Astrocyte (in vitro differentiated cells and primary cell): ENCODE data around the gene INSC. TPM values are rescaled to one million over a fixed set of nuclear protein-coding genes. Genes with fewer than 3 reads are reported as not detected.

Experiments
- DNase-seq: peaks from one replicate; pipeline ENCODE4 v3.0.0-alpha.2; 2010; ENCODE audit warnings: low read depth
- FAIRE-seq: peaks from 2 replicates; lab custom pipeline; 2011; peaks lifted over from hg19 to GRCh38; lab: Jason Lieb, UNC
- H2AFZ ChIP-seq: 2 replicates; pipeline ENCODE4 v1.6.0; 2012; ENCODE audit warnings: low read depth, low read length, inconsistent platforms
- H3K27ac ChIP-seq: 2 replicates; pipeline ENCODE4 v1.5.1; 2011; ENCODE audit warnings: low read depth, low read length, inconsistent platforms
- H3K27me3 ChIP-seq: 2 replicates; pipeline ENCODE4 v1.6.0; 2011; ENCODE audit warnings: low read length, inconsistent platforms; ENCODE audit not compliant: insufficient read depth
- H3K36me3 ChIP-seq: 2 replicates; pipeline ENCODE4 v1.5.1; 2011; ENCODE audit warnings: low read length, inconsistent platforms; ENCODE audit not compliant: insufficient read depth
- H3K4me1 ChIP-seq: 2 replicates; pipeline ENCODE4 v1.5.1; 2011; ENCODE audit warnings: low read length, inconsistent platforms; ENCODE audit not compliant: insufficient read depth
- H3K4me2 ChIP-seq: 2 replicates; pipeline ENCODE4 v1.6.0; 2012; ENCODE audit warnings: low read length, inconsistent platforms
- H3K4me3 ChIP-seq: 2 replicates; pipeline ENCODE4 v1.5.1; 2011; ENCODE audit warnings: low read depth, mild to moderate bottlenecking, low read length, inconsistent platforms; ENCODE audit not compliant: insufficient read depth
- H3K79me2 ChIP-seq: 2 replicates; pipeline ENCODE4 v1.6.0; 2012; ENCODE audit warnings: mild to moderate bottlenecking, low read length, inconsistent platforms; ENCODE audit not compliant: insufficient read depth
- H3K9ac ChIP-seq: 2 replicates; pipeline ENCODE4 v1.6.0; 2012; ENCODE audit warnings: mild to moderate bottlenecking, low read length, inconsistent platforms
- H3K9me3 ChIP-seq: 2 replicates; pipeline ENCODE4 v1.5.1; 2012; ENCODE audit warnings: low read depth, mild to moderate bottlenecking, low read length, inconsistent platforms; ENCODE audit not compliant: insufficient read depth
- H4K20me1 ChIP-seq: 2 replicates; pipeline ENCODE4 v1.6.0; 2012; ENCODE audit warnings: low read length, inconsistent platforms; ENCODE audit not compliant: insufficient read depth
- H3K27ac Mint-ChIP-seq: one replicate; pipeline ENCODE4 v1.8.0; 2021; ENCODE audit warnings: mild to moderate bottlenecking, mixed read lengths; ENCODE audit not compliant: unreplicated experiment
- H3K27me3 Mint-ChIP-seq: one replicate; pipeline ENCODE4 v1.8.0; 2021; ENCODE audit warnings: low read depth, mixed read lengths; ENCODE audit not compliant: unreplicated experiment
- H3K36me3 Mint-ChIP-seq: one replicate; pipeline ENCODE4 v1.8.0; 2021; ENCODE audit warnings: low read depth, mixed read lengths; ENCODE audit not compliant: unreplicated experiment
- H3K4me1 Mint-ChIP-seq: one replicate; pipeline ENCODE4 v1.8.0; 2021; ENCODE audit warnings: low read depth, mixed read lengths; ENCODE audit not compliant: unreplicated experiment
- H3K4me3 Mint-ChIP-seq: one replicate; pipeline ENCODE4 v1.8.0; 2021; ENCODE audit warnings: mild to moderate bottlenecking, moderate library complexity, mixed read lengths; ENCODE audit not compliant: unreplicated experiment
- H3K9me3 Mint-ChIP-seq: one replicate; pipeline ENCODE4 v1.8.0; 2021; ENCODE audit warnings: mild to moderate bottlenecking, mixed read lengths; ENCODE audit not compliant: unreplicated experiment
- EZH2 ChIP-seq: IDR thresholded peaks from 2 replicates; pipeline ENCODE4 v1.6.1; 2012; ENCODE audit warnings: mild to moderate bottlenecking, low read length, inconsistent platforms; ENCODE audit not compliant: insufficient read depth
- total RNA-seq: library from RNA; stranded (reverse); gene quantifications from 2 replicates; pipeline ENCODE4 v1.2.1, GENCODE V29; 2021
- TF ChIP-seq, protein P1 (sequence below): IDR thresholded peaks from 2 replicates; pipeline ENCODE4 v1.5.1; 2011; ENCODE audit warnings: low read depth, mild to moderate bottlenecking, inconsistent platforms, low read length, moderate library complexity; ENCODE audit not compliant: insufficient read depth

The INSC gene
- total RNA-seq, 1 donor from 2014 or later = not detected

DNA sequence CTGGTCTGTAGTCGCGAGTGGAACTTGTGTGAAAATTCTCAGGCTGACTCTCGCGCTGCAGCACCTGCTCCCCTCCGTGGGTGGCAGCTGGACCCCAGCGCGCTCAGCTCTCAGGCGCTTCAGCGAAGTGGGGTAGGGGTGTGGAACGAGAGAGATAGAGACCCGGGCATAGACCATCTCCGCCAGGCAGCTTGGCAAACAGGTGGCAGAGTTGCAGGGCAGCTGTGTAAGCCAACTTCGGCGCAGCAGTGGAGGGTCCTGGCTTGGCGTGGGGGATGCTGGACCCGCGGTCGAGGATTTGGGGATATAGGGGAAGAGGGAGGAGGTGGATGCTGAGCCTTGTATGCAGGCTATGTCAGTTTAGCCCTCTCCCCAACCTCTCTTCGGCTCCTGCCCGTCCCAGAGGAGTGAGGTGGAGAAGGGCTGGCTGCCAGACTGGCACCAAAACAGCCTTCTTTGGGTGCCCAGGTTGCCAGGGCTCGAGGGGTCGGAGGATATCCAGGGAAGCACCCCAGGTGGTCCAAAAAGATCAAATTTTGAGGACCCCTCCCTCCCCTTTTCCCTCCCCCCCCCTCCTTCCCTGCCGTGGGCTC, 42.1 kb upstream of the INSC start:
- Histone ChIP-seq H3K27ac (no peak overlapping the region), H3K79me2 (no peaks in the 10 kb centered on the region), H3K4me2 (no peak overlapping the region), H3K9me3 (no peaks in the 10 kb centered on the region), H4K20me1 (no peaks in the 10 kb centered on the region), H3K4me1 (peaks cover 9% of the 10 kb centered on the region), H3K27me3 (peaks cover 19% of the 10 kb centered on the region), H3K4me3 (no peak overlapping the region), H3K36me3 (no peaks in the 10 kb centered on the region), H2AFZ (no peak overlapping the region), H3K9ac (no peak overlapping the region)
- no peak for FAIRE-seq
- H3K36me3 Mint-ChIP-seq = peaks cover 2% of the 10 kb centered on the region
- H3K4me1 Mint-ChIP-seq = peaks cover 3% of the 10 kb centered on the region
- no peak overlapping the region for H3K27ac Mint-ChIP-seq
- H3K9me3 Mint-ChIP-seq = peaks cover 12% of the 10 kb centered on the region
- peaks cover 49% of the 10 kb centered on the region for H3K27me3 Mint-ChIP-seq
- TF ChIP-seq, protein P1, sequence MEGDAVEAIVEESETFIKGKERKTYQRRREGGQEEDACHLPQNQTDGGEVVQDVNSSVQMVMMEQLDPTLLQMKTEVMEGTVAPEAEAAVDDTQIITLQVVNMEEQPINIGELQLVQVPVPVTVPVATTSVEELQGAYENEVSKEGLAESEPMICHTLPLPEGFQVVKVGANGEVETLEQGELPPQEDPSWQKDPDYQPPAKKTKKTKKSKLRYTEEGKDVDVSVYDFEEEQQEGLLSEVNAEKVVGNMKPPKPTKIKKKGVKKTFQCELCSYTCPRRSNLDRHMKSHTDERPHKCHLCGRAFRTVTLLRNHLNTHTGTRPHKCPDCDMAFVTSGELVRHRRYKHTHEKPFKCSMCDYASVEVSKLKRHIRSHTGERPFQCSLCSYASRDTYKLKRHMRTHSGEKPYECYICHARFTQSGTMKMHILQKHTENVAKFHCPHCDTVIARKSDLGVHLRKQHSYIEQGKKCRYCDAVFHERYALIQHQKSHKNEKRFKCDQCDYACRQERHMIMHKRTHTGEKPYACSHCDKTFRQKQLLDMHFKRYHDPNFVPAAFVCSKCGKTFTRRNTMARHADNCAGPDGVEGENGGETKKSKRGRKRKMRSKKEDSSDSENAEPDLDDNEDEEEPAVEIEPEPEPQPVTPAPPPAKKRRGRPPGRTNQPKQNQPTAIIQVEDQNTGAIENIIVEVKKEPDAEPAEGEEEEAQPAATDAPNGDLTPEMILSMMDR = no peak
- no peak for TF ChIP-seq EZH2
- DNase-seq = no peak
- H3K4me3 Mint-ChIP-seq = no peak overlapping the region

DNA sequence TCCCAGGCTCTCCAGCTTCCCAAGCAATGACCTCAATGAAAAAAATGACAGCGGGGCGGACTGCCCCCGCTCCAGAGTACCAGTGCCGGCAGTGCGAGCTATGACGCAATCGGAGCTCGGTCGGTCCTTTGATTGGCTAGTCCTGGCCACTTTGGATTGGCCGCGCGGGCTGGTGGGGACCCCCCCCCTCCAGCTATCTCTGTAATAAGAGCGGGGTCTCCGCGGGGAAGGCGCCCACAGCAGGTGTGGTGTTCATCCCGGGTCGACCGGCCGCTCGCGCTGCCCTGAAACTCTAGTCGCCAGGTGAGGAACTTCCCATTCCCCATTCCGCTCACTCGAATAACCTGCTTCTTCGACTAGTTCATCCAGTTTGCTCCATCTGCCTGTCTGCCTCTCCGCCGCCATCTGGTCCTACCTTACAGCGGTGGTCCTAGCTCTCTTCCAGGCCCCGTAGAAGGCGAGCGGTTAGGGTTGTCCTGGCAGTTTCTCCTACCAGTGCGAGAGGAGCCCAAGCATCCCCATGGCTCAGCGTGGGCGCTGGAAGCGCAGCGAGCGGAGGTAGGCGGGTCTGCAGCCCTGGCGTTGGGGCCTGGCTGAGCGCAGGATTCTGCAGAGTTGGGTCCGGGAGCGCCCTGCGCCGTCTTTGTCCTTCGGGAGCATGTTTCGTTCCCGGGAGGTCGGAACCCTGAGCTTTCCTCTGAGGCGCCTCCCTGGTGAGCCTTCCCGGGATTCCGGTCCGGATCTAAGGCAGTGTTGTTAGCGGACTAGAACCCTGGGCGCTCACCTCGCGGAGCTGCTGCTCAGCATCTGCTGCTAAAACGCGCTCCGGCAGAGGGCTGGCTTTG, 41.1 kb upstream of the INSC start, which contains the start of gene CALCB:
Gene CALCB, plus strand, starts transcription at position 233 of the 845 bp plus-strand sequence. CDS start 1,126 bp downstream, outside the sequence.
- no peak within 1 kb of the TSS for H3K27ac Mint-ChIP-seq
- Histone ChIP-seq H3K27ac (no peak within 1 kb of the TSS), H3K27me3 (peaks cover 19% of the 10 kb centered on the region), H3K4me3 (peak within 1 kb of the TSS; percentile 32), H3K4me2 (peak within 1 kb of the TSS; percentile 82), H2AFZ (peak within 1 kb of the TSS; percentile 50), H3K4me1 (peaks cover 9% of the 10 kb centered on the region), H3K36me3 (no peaks in the 10 kb centered on the region), H3K79me2 (no peaks in the 10 kb centered on the region), H4K20me1 (no peaks in the 10 kb centered on the region), H3K9ac (no peak within 1 kb of the TSS), H3K9me3 (no peaks in the 10 kb centered on the region)
- peaks cover 3% of the 10 kb centered on the region for H3K4me1 Mint-ChIP-seq
- H3K4me3 Mint-ChIP-seq = peak within 1 kb of the TSS; percentile 80
- peaks cover 2% of the 10 kb centered on the region for H3K36me3 Mint-ChIP-seq
- DNase-seq = peak; percentile 4
- peaks cover 51% of the 10 kb centered on the region for H3K27me3 Mint-ChIP-seq
- peak; percentile 48 for TF ChIP-seq EZH2
- TF ChIP-seq, protein P1 = no peak
- H3K9me3 Mint-ChIP-seq = peaks cover 12% of the 10 kb centered on the region
- FAIRE-seq = no peak
